Adrenal gland (tissue), 5 donors: ENCODE data around the gene CPNE4.

Source experiments
- POLR2A ChIP-seq, 2 donors: fragments of 450-650 bp; IDR thresholded peaks; one replicate each; pipeline ENCODE4 v1.6.1; 2017; ENCODE audit warnings: antibody characterized with exemption in 2 of 2, mild to moderate bottlenecking in 2 of 2, moderate library complexity in 1 of 2
- TF ChIP-seq, protein P1 (sequence below), 6 experiments: fragments of 450-650 bp in 4 of 6; fragments of 200-600 bp in 2 of 6; sonication (generic) in 1 of 6; IDR thresholded peaks; 1 replicate in 5 of 6; 2 replicates in 1 of 6; pipeline versions ENCODE4 v1.5.1 to v1.8.0; 2016 to 2021; ENCODE audit warnings: antibody characterized with exemption in 6 of 6, mild to moderate bottlenecking in 2 of 6, moderate library complexity in 1 of 6
- donor health status: DM: no; HTN: no; CAD: no.

DNA sequence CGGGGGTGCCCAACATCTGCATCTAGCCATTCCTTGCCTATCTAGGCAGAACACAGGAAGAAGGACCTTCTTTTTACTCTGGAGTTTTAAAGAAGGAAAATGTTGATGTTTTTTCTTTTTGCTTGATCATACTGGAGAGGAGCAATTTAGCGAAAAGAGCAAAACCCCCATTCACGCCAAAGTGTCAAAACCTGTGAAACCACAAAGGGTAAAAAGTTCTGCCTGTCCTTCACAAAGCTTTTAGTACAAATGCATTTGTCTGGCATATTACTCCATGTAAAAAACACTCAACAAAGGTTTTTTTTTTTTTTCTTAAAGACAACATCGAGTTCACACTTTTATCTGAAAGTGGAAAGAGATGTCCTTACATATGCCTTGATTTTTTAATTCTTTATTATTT, 317.9 kb downstream of the CPNE4 start:
- TF ChIP-seq POLR2A (IDR thresholded peaks at IDR 0.05), result no peak
- TF ChIP-seq, protein P1, sequence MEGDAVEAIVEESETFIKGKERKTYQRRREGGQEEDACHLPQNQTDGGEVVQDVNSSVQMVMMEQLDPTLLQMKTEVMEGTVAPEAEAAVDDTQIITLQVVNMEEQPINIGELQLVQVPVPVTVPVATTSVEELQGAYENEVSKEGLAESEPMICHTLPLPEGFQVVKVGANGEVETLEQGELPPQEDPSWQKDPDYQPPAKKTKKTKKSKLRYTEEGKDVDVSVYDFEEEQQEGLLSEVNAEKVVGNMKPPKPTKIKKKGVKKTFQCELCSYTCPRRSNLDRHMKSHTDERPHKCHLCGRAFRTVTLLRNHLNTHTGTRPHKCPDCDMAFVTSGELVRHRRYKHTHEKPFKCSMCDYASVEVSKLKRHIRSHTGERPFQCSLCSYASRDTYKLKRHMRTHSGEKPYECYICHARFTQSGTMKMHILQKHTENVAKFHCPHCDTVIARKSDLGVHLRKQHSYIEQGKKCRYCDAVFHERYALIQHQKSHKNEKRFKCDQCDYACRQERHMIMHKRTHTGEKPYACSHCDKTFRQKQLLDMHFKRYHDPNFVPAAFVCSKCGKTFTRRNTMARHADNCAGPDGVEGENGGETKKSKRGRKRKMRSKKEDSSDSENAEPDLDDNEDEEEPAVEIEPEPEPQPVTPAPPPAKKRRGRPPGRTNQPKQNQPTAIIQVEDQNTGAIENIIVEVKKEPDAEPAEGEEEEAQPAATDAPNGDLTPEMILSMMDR (IDR thresholded peaks at IDR 0.05), result no peak
